Erythroblast (primary cell): ENCODE measurements around the gene NACA2.

Experiments used
- GATA1 ChIP-seq: IDR thresholded peaks from 2 replicates; pipeline ENCODE4 v1.6.1; 2011; ENCODE audit warnings: low read depth, mild to moderate bottlenecking, control low read depth, low read length, moderate library complexity
- POLR2A ChIP-seq: IDR thresholded peaks from 2 replicates; pipeline ENCODE4 v1.6.1; 2011; ENCODE audit warnings: mild to moderate bottlenecking, low read length

GRCh38 chr17:61586031-61586566, 4.9 kb downstream of the NACA2 start:
- TF ChIP-seq POLR2A (no peak), GATA1 (no peak)
